Neural progenitor cell (in vitro differentiated cells): ENCODE measurements around the gene DRP2. TPM values are rescaled to one million over a fixed set of nuclear protein-coding genes. Genes with fewer than 3 reads are reported as not detected.

Source experiments
- DNase-seq: peaks from one replicate; pipeline ENCODE4 v3.0.0-alpha.2; 2016; ENCODE audit warnings: low spot score
- H2AFZ ChIP-seq: fragments of 200-600 bp; sonication (generic); replicated peaks from 2 replicates; pipeline ENCODE4 v1.6.1; 2016; ENCODE audit warnings: antibody characterized with exemption
- H3F3A ChIP-seq: fragments of 200-600 bp; sonication (generic); 2 replicates; pipeline ENCODE4 v1.6.1; 2016; ENCODE audit warnings: antibody characterized with exemption, low read depth
- H3K27ac ChIP-seq: fragments of 200-600 bp; sonication (generic); 2 replicates; pipeline ENCODE4 v1.5.1; 2016; ENCODE audit warnings: mild to moderate bottlenecking
- H3K27me3 ChIP-seq: fragments of 200-600 bp; sonication (generic); 2 replicates; pipeline ENCODE4 v1.6.1; 2016; ENCODE audit warnings: mild to moderate bottlenecking, moderate library complexity
- H3K36me3 ChIP-seq: fragments of 200-600 bp; sonication (generic); 2 replicates; pipeline ENCODE4 v1.5.1; 2016
- H3K4me1 ChIP-seq: fragments of 200-600 bp; sonication (generic); 2 replicates; pipeline ENCODE4 v1.6.1; 2016; ENCODE audit warnings: mixed run types
- H3K4me2 ChIP-seq: fragments of 200-600 bp; sonication (generic); 2 replicates; pipeline ENCODE4 v1.6.1; 2016
- H3K4me3 ChIP-seq: fragments of 200-600 bp; sonication (generic); 2 replicates; pipeline ENCODE4 v1.5.1; 2016
- H3K79me2 ChIP-seq: fragments of 200-600 bp; sonication (generic); 2 replicates; pipeline ENCODE4 v1.6.1; 2016; ENCODE audit warnings: low read depth
- H3K9ac ChIP-seq: fragments of 200-600 bp; sonication (generic); 2 replicates; pipeline ENCODE4 v1.6.1; 2016
- H3K9me3 ChIP-seq: fragments of 200-600 bp; sonication (generic); 2 replicates; pipeline ENCODE4 v1.5.1; 2016; ENCODE audit warnings: low read depth
- H4K20me1 ChIP-seq: fragments of 200-600 bp; sonication (generic); 2 replicates; pipeline ENCODE4 v1.6.1; 2016; ENCODE audit warnings: low read depth
- H3K27ac Mint-ChIP-seq: 3 replicates; pipeline ENCODE4 v1.8.0; 2021; ENCODE audit warnings: mixed read lengths
- H3K27me3 Mint-ChIP-seq: 2 replicates; pipeline ENCODE4 v1.8.0; 2022; ENCODE audit warnings: low read depth, mild to moderate bottlenecking, inconsistent platforms, moderate library complexity, mixed read lengths; ENCODE audit not compliant: insufficient read depth
- H3K36me3 Mint-ChIP-seq: 3 replicates; pipeline ENCODE4 v1.8.0; 2021; ENCODE audit warnings: mixed read lengths
- H3K4me1 Mint-ChIP-seq: 3 replicates; pipeline ENCODE4 v1.8.0; 2021; ENCODE audit warnings: mixed read lengths
- H3K4me3 Mint-ChIP-seq: 3 replicates; pipeline ENCODE4 v1.8.0; 2021; ENCODE audit warnings: mild to moderate bottlenecking, moderate library complexity, mixed read lengths
- H3K9me3 Mint-ChIP-seq: 3 replicates; pipeline ENCODE4 v1.8.0; 2020; ENCODE audit warnings: mixed read lengths
- CTCF ChIP-seq: fragments of 200-600 bp; sonication (generic); IDR thresholded peaks from 2 replicates; pipeline ENCODE4 v1.5.1; 2017; ENCODE audit warnings: antibody characterized with exemption, mild to moderate bottlenecking
- EZH2 ChIP-seq: fragments of 200-600 bp; sonication (generic); IDR thresholded peaks from 2 replicates; pipeline ENCODE4 v1.6.1; 2017; ENCODE audit warnings: antibody characterized with exemption, mild to moderate bottlenecking, moderate library complexity
- EZH2phosphoT487 ChIP-seq: fragments of 200-600 bp; sonication (generic); IDR thresholded peaks from 2 replicates; pipeline ENCODE4 v1.6.1; 2017; ENCODE audit warnings: antibody characterized with exemption
- total RNA-seq: library from RNA; depleted of rRNA; stranded (reverse); fragments of >200 nt; gene quantifications from 2 replicates; pipeline ENCODE4 v1.2.3, GENCODE V29; 2015; ENCODE audit warnings: low replicate concordance

The DRP2 gene
- total RNA-seq, 1 donor from 2014 or later, result 1.4 TPM

GRCh38 chrX:101257448-101258258 is 38.1 kb downstream of the DRP2 start:
- Mint-ChIP-seq H3K9me3 (peaks cover 5% of the 10 kb centered on the region), H3K27ac (no peak overlapping the region), H3K4me1 (no peaks in the 10 kb centered on the region), H3K4me3 (no peak overlapping the region), H3K27me3 (peaks cover 5% of the 10 kb centered on the region), H3K36me3 (no peaks in the 10 kb centered on the region)
- Histone ChIP-seq H3K9me3 (no peaks in the 10 kb centered on the region), H3K79me2 (no peaks in the 10 kb centered on the region), H4K20me1 (no peaks in the 10 kb centered on the region), H3K27ac (no peak overlapping the region), H3K4me3 (no peak overlapping the region), H3K36me3 (no peaks in the 10 kb centered on the region), H3K4me2 (no peak overlapping the region), H3F3A (no peaks in the 10 kb centered on the region), H3K27me3 (no peaks in the 10 kb centered on the region), H3K4me1 (no peaks in the 10 kb centered on the region), H3K9ac (no peak overlapping the region), H2AFZ (no peak overlapping the region)
- DNase-seq, result no peak
- TF ChIP-seq EZH2phosphoT487 (no peak), EZH2 (no peak), CTCF (no peak)

- Histone ChIP-seq H3K9me3 (no peaks in the 10 kb centered on the region), H3K9ac (no peak overlapping the region), H3K36me3 (no peaks in the 10 kb centered on the region), H3F3A (no peaks in the 10 kb centered on the region), H3K4me3 (no peak overlapping the region), H3K79me2 (no peaks in the 10 kb centered on the region), H4K20me1 (no peaks in the 10 kb centered on the region), H3K27ac (no peak overlapping the region), H3K4me2 (no peak overlapping the region), H2AFZ (no peak overlapping the region), H3K27me3 (no peaks in the 10 kb centered on the region), H3K4me1 (no peaks in the 10 kb centered on the region)
- Mint-ChIP-seq H3K27ac (no peak overlapping the region), H3K36me3 (no peaks in the 10 kb centered on the region), H3K4me3 (no peak overlapping the region), H3K27me3 (peaks cover 3% of the 10 kb centered on the region), H3K9me3 (peaks cover 5% of the 10 kb centered on the region), H3K4me1 (no peaks in the 10 kb centered on the region)
- no peak for DNase-seq
- TF ChIP-seq EZH2 (no peak), CTCF (no peak), EZH2phosphoT487 (no peak)
Observed at GRCh38 chrX:101258259-101258581, 38.6 kb downstream of the DRP2 start.

GRCh38 chrX:101260435-101260834 is 40.8 kb downstream of the DRP2 start:
- H4K20me1 ChIP-seq, result no peaks in the 10 kb centered on the region

More at GRCh38 chrX:101260435-101260834, 40.8 kb downstream of the DRP2 start:
- Histone ChIP-seq H2AFZ (no peak overlapping the region), H3K9ac (no peak overlapping the region), H3K36me3 (no peaks in the 10 kb centered on the region), H3K79me2 (no peaks in the 10 kb centered on the region), H3K27ac (no peak overlapping the region), H3K27me3 (no peaks in the 10 kb centered on the region), H3K9me3 (no peaks in the 10 kb centered on the region), H3K4me3 (no peak overlapping the region), H3K4me2 (no peak overlapping the region), H3K4me1 (no peaks in the 10 kb centered on the region), H3F3A (no peaks in the 10 kb centered on the region)
- Mint-ChIP-seq H3K27me3 (no peaks in the 10 kb centered on the region), H3K4me3 (no peak overlapping the region), H3K9me3 (peaks cover 4% of the 10 kb centered on the region), H3K27ac (no peak overlapping the region), H3K4me1 (no peaks in the 10 kb centered on the region), H3K36me3 (no peaks in the 10 kb centered on the region)
- TF ChIP-seq CTCF (peak; percentile 28), EZH2phosphoT487 (no peak)
- peak; percentile 8 for DNase-seq
